ENCODE data around the gene SNRNP27. TPM values are rescaled to one million over a fixed set of nuclear protein-coding genes. Genes with fewer than 3 reads are reported as not detected.

Gene SNRNP27
- total and polyA plus RNA-seq, 9 of the 15 experiments (the other 6 are each of a cell fraction or from before 2014, with no cell fraction given): 29.2 to 102 (median 65.7) TPM

DNA sequence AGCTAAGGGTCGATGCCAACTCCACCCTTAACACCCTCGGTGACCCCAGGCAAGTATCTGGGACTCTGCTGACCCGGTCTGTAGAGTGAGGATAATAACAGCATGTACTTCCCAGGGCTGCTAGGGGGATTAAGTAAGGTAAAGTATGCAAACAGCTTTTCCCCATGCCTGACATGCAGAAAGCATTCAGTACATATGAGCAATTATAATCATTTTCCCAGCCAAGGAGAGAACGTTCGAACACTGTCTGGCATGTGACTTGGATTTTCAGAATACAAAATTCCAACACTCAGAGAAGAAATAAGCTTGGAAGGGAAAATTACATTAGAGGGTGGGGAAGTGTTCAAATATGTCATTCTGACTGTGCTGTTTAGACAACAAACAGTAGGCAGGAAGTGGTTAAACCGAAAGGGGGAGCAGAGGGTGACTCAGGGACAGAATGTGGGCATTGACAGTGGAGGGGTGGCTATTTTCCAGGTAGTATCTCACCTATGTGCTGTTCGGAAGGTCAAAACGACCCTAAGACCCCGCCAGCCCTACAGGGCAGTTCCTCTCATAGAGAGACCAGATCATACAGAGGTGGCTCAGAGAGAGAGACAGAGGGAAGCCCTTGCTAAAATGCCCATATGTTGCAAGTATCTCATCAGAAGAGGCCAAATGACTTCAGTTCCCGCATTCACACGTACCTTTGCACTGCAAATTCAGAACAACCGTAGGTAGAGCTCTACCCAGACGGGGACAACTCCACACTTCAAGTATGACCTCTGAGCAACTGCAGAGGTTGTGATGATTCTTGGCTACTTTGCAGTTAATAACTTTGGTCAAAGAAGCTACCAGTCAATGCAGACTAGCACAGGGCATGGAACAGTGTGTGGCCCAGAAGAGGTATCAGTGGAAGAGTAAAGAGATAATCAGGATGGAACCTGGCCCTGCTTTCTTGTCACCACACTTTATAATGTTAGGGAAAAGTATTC, 52.9 kb downstream of the SNRNP27 start:
- Histone ChIP-seq H3K27me3 (ENCODE audit: control insufficient read depth in 2 of 2, insufficient read depth in 2 of 2, low read length in 2 of 2) (no peaks in the 10 kb centered on the region), H3K9ac (ENCODE audit: insufficient read depth in 1 of 2, low read depth in 2 of 2, low read length in 2 of 2) (peak overlapping the region; percentile 56; a peak in 3 of 4 replicates), H2AFZ (ENCODE audit: low read depth, low read length) (peak overlapping the region; percentile 89), H3K79me2 (ENCODE audit: control insufficient read depth, insufficient read depth, low read length) (no peaks in the 10 kb centered on the region), H3K4me3 (no peak overlapping the region), H3K4me2 (ENCODE audit: insufficient read depth, low read length) (peak overlapping the region; percentile 20), H3K27ac (ENCODE audit: extremely low read depth, low read depth, low read length) (peak overlapping the region; percentile 54), H3K4me1 (replicated peaks in 1 of 2; ENCODE audit: control insufficient read depth in 2 of 2, insufficient read depth in 2 of 2, low read length in 2 of 2) (peaks cover 21 to 44% of the 10 kb centered on the region in 2 experiments), H3K9me3 (replicated peaks; ENCODE audit: control insufficient read depth, insufficient read depth, low read depth, low read length) (no peaks in the 10 kb centered on the region), H4K20me1 (replicated peaks; ENCODE audit: control insufficient read depth, insufficient read depth, low read length) (no peaks in the 10 kb centered on the region), H3K9me1 (ENCODE audit: control insufficient read depth, insufficient read depth, low read length) (no peaks in the 10 kb centered on the region), H3K36me3 (ENCODE audit: control insufficient read depth, insufficient read depth, low read length) (peaks cover 20% of the 10 kb centered on the region; the same call in 2 of the 3 replicates)
- no TSS peak for BruUV-seq (replicated peaks)
- FAIRE-seq (peak; percentile 88), ATAC-seq (peak; percentile 72), DNase-seq (ENCODE audit: extremely low read depth in 1 of 4, low spot score in 3 of 4) (peak in 2 of 4 experiments; percentile 61 to 67)
- 25% methylated on average over 13 of the region's 13 CpGs for WGBS (ENCODE audit: insufficient coverage, low coverage, missing lambda C conversion rate)
- CTCF ChIA-PET (ENCODE audit: low intra/inter-chr PET ratio): no interaction called here
- in situ Hi-C loops (cut with MboI) (no loop called here), intact Hi-C loops (cut with micrococcal nuclease) (no loop called here)
- POLR2A ChIA-PET: interaction anchor here (0.5 to 1.6 kb wide), 11 partner anchors 8 to 347 kb away, joined by 3 to 8 read pairs (median 3); partner anchors contain the start of gene SNRPG
- TF ChIP-seq KLF16 (IDR thresholded peaks at IDR 0.05) (no peak), ZNF277 (CRISPR knock-in tag; IDR thresholded peaks at IDR 0.05; ENCODE audit: borderline replicate concordance) (no peak), IFI16 (CRISPR knock-in tag; IDR thresholded peaks at IDR 0.05) (no peak), ZNF583 (CRISPR knock-in tag; IDR thresholded peaks at IDR 0.05) (peak; percentile 22; the same call in 1 of the 2 replicates), TAF1 (IDR thresholded peaks at IDR 0.05; ENCODE audit: control insufficient read depth, extremely low read depth, insufficient read depth, low read length, severe bottlenecking) (peak; percentile 18), SIRT6 (IDR thresholded peaks at IDR 0.05; ENCODE audit: low read depth, low read length) (no peak), ZNF584 (CRISPR knock-in tag; IDR thresholded peaks at IDR 0.05; ENCODE audit: low read depth) (peak; percentile 88), TCF3 (CRISPR knock-in tag; IDR thresholded peaks at IDR 0.05) (no peak), RNF2 (IDR thresholded peaks at IDR 0.05) (0 out of 2 replicates have a peak, but pooled peaks have one; percentile 19), ELF4 (CRISPR knock-in tag; IDR thresholded peaks at IDR 0.05) (peak; percentile 14; the same call in 1 of the 2 replicates), ZNF589 (CRISPR knock-in tag; IDR thresholded peaks at IDR 0.05; ENCODE audit: low read depth) (peak; percentile 78; the same call in 1 of the 2 replicates), ZKSCAN8 (CRISPR knock-in tag; IDR thresholded peaks at IDR 0.05) (peak; percentile 71; the same call in 1 of the 2 replicates), ELF1 (tag; IDR thresholded peaks at IDR 0.05) (0 out of 2 replicates have a peak, but pooled peaks have one; percentile 30), ZNF347 (CRISPR knock-in tag; IDR thresholded peaks at IDR 0.05; ENCODE audit: low read depth) (0 out of 2 replicates have a peak, but pooled peaks have one; percentile 2), HDAC2 (IDR thresholded peaks at IDR 0.05) (0 out of 2 replicates have a peak, but pooled peaks have one; percentile 23), CTBP1 (IDR thresholded peaks at IDR 0.05; ENCODE audit: borderline replicate concordance) (peak; percentile 30; the same call in 1 of the 2 replicates), FOSL1 (tag; conservative IDR thresholded peaks at IDR 0.05) (peak; percentile 86), NCOA1 (IDR thresholded peaks at IDR 0.05; ENCODE audit: low read depth) (0 out of 2 replicates have a peak, but pooled peaks have one; percentile 33)
- TF ChIP-seq, protein P1, sequence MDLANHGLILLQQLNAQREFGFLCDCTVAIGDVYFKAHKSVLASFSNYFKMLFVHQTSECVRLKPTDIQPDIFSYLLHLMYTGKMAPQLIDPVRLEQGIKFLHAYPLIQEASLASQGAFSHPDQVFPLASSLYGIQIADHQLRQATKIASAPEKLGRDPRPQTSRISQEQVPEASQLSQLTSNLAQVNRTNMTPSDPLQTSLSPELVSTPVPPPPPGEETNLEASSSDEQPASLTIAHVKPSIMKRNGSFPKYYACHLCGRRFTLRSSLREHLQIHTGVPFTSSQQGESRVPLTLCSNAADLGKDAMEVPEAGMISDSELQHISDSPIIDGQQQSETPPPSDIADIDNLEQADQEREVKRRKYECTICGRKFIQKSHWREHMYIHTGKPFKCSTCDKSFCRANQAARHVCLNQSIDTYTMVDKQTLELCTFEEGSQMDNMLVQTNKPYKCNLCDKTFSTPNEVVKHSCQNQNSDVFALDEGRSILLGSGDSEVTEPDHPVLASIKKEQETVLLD (IDR thresholded peaks at IDR 0.05): 0 out of 2 replicates have a peak, but pooled peaks have one; percentile 25
